ENCODE data around the gene RPS15A.
"Not testable (repeated sequence)": the region's sequence is repeated elsewhere in the genome, so short reads cannot be mapped to it uniquely, and the experiment has no call there.

Gene RPS15A

GRCh38 chr16:18738768-18739167 is 51.4 kb downstream of the RPS15A start:
- not testable (repeated sequence) for DNase-seq

GRCh38 chr16:18734279-18734678 is 55.9 kb downstream of the RPS15A start:
- not testable (repeated sequence) for DNase-seq

Measured in NK-92 treated with Interleukin-12 subunit alpha and Interleukin-12 subunit beta, amount 100 ng/mL, for 24 hours (cell line).